ENCODE measurements around the gene ACCS. TPM values are rescaled to one million over a fixed set of nuclear protein-coding genes. Genes with fewer than 3 reads are reported as not detected.

The ACCS gene
- total and polyA plus RNA-seq, 9 of the 15 experiments (the other 6 are each of a cell fraction or from before 2014, with no cell fraction given), result 4.2 to 25.9 (median 16.3) TPM

DNA sequence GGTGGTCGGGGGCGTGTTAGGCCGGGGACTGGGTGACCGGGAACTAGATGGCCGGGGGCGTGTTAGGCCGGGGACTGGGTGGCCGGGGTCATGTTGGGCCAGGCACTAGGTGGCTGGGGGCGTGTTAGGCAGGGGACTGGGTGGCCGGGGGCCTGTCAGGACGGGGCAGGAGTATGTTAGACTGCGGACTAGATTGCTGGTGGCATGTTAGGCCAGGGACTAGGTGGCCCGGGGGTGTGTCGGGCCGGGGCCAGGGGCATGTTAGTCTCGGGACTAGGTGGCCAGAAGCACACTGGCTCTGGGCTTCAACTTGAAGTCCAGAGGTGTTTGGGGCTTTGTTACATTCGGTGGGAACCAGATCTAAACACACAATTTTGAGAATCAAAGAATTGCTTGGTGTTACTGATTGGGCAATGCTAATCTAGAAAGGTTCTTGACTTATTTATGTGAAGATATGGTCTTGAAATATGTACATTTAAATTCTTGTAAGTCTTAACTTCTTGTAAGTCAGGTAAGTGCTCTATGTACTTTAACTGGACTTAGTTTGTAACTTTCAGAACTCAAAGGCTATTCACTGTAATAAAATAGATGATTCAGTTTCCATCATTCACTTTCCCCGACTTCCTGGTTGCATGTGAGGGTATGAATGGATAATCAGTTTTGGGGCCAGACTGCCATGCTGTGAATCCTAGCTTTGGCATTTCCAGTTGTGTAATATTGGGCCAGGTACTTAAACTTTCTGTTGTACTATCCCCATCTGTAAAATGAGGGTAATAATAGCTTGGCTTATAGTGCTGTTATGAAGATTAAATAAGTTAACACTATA lies 30.5 kb downstream of the ACCS start (continued):
- TF ChIP-seq, protein P1, sequence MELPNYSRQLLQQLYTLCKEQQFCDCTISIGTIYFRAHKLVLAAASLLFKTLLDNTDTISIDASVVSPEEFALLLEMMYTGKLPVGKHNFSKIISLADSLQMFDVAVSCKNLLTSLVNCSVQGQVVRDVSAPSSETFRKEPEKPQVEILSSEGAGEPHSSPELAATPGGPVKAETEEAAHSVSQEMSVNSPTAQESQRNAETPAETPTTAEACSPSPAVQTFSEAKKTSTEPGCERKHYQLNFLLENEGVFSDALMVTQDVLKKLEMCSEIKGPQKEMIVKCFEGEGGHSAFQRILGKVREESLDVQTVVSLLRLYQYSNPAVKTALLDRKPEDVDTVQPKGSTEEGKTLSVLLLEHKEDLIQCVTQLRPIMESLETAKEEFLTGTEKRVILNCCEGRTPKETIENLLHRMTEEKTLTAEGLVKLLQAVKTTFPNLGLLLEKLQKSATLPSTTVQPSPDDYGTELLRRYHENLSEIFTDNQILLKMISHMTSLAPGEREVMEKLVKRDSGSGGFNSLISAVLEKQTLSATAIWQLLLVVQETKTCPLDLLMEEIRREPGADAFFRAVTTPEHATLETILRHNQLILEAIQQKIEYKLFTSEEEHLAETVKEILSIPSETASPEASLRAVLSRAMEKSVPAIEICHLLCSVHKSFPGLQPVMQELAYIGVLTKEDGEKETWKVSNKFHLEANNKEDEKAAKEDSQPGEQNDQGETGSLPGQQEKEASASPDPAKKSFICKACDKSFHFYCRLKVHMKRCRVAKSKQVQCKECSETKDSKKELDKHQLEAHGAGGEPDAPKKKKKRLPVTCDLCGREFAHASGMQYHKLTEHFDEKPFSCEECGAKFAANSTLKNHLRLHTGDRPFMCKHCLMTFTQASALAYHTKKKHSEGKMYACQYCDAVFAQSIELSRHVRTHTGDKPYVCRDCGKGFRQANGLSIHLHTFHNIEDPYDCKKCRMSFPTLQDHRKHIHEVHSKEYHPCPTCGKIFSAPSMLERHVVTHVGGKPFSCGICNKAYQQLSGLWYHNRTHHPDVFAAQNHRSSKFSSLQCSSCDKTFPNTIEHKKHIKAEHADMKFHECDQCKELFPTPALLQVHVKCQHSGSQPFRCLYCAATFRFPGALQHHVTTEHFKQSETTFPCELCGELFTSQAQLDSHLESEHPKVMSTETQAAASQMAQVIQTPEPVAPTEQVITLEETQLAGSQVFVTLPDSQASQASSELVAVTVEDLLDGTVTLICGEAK (IDR thresholded peaks at IDR 0.05), result 0 out of 2 replicates have a peak, but pooled peaks have one; percentile 3
- TF ChIP-seq, protein P1 (CRISPR knock-in tag; IDR thresholded peaks at IDR 0.05), result no peak
- TF ChIP-seq ZBTB7A (IDR thresholded peaks at IDR 0.05; ENCODE audit: borderline replicate concordance, control insufficient read depth, low read depth, low read length) (peak; percentile 7; the same call in 1 of the 2 replicates), HDAC3 (IDR thresholded peaks at IDR 0.05; ENCODE audit: borderline replicate concordance, partially characterized antibody) (no peak), ZBTB49 (CRISPR knock-in tag; IDR thresholded peaks at IDR 0.05; ENCODE audit: borderline replicate concordance) (no peak), THRAP3 (IDR thresholded peaks at IDR 0.05; ENCODE audit: borderline replicate concordance) (no peak)
